Stimulated activated CD4-positive, alpha-beta T cell treated with anti-CD3 and anti-CD28 coated beads, TNF-alpha, amount 100 ng/mL, for 4 hours (primary cell): Measurements from ENCODE around the gene SLC43A1.
"Not testable (repeated sequence)": the region's sequence is repeated elsewhere in the genome, so short reads cannot be mapped to it uniquely, and the experiment has no call there.

ENCODE experiments used
- DNase-seq, 3 experiments: peaks; one replicate each; pipeline ENCODE4 v3.0.0-alpha.2; 2020; ENCODE audit warnings: low read depth in 3 of 3

The SLC43A1 gene

DNA sequence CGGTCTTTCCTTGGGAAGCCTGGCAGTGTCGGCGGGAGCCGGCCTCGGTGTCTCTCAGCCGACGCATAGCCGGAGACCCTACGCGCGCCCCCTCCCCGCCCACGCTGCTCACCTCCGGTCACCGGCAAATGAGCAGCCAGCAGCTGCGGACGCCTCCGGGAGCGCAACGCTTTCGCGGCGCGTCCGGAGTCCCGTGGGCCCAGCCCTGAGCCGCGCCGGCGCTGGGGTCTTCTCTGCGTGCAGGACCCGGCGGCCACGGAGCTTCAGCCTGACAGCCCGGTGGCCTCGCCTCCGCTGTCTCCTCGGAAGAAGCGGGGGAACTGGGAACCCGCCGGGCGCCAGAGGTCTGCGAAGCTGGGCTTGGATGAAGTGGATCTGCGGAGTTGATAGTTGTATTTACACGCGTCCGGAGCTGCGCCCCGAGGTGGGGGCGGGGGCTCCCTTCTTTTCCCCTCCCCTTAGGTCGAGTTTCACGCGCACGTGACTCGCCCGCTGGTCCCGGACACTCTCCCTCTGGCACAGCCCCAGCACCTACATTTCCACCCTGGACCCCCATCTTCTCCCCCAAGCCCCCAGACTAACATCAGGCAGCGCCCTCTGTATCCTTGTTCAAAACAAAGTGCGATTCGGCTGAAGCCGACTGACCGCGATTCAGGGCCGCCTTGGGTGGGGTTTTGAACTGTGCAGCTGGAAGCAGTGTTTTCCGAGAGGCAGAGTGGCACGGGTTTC is at the start of gene SLC43A1:
SLC43A1 (minus strand) TSS at position 371 of the 729 bp plus-strand sequence. CDS start 1,591 bp downstream, outside the sequence.
- DNase-seq, result no peak

DNA sequence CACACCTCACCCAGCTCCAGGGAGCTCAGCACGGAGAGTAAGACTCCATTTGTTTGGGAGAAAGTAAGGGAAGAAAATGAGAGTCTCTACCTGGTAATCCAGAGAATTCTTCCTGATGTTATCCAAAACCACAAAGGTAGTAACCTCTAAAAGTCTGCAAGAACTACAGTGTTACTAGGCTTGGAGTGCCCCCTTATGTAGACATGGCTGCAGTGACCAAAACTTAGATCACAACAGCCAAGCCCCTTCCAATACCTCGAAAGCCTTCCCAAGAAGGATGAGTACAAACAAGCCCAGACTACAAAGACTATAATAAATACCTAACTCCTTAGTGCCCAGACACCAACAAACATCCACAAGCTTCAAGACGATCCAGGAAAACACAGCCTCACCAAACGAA is 47.1 kb upstream of the SLC43A1 start:
- DNase-seq, result no peak

DNA sequence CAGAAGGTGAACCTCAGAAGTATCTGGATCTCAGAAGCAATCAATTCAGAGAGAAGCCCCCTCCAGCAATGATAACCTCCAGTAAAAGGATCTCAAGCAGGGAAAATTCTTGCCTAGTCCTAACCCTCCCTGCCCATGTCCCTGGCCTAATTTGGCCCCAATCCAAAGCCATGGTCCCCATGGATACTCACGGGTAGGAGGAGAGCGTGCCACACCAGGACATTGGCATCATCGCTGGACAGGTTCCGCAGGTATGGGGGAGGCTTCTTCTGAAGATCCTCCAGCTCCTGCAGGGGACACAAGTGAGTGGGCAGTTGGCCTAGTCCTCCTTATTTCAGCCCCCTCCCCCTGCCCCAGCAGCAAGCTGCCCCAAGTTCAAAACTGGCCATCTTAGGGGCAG is 44.6 kb upstream of the SLC43A1 start:
- DNase-seq, result no peak

DNA sequence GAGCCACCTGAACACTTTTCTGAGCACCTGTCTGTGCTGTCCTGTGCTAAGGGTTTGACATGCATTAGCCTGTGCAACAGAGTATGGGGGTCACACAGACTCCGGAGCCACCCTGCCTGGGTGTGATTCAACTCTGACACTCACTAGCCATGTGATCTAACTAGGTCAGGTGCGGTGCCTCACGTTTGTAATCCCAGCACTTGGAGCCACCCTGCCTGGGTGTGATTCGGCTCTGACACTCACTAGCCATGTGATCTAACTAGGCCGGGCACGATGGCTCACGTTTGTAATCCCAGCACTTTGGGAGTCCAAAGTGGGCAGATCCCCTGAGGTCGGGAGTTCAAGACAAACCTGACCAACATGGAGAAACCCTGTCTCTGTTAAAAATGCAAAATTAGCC is 40.5 kb upstream of the SLC43A1 start:
- DNase-seq, result no peak

DNA sequence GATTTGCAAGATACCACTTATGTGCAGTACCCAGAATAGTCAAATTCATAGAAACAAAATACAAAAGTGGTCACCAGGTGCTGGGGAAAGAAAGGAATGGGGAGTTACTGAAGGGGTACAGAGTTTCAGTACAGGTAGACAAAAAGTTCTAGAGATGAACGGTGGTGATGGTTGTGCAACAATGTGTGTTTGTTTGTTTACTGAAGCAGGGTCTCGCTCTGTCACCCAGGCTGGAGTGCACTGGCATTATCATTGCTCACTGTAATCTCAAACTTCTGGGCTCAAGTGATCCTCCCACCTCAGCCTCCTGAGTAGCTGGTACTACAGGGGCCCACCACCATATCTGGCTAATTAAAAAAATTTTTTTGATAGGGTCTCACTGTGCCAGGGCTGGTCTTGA is 39.9 kb upstream of the SLC43A1 start:
- DNase-seq, result no peak

DNA sequence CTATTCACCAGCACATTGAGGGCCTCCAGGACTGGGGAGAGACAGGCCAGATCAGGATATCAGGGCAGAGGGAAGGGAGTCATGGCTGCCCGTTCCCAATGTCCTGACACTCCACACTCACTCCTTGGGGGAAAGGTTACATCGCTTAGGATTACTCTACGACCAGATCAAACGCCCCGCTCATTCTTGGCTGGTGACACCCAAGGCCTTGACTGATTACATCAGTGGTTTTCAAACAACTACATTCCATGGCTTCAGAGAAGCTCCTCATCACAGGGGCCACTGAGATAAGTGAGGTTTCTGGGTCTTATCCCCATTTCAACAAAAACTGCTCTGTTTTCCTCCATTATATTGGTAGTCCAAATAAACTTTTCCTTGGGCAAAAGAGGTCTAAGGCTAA is 37.0 kb upstream of the SLC43A1 start:
- DNase-seq, result no peak

DNA sequence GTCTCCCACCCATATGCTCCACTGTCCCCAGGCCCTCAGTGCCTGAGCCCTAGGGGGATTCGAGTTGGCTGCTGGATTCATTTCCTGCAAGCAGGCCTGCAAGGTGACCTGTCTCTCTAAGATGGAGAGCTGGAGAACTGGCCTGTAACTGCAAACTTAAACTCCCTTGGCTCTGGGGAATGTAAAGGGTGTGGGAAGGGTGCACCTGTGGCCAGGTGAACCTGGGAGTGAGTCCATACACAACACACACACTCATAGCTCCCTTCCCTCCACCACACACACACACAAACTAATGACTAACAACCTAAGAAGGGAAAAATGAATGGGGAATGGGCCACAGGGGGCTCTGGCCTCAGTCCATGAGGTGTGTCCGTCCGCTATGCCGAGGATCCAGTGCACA is 36.4 kb upstream of the SLC43A1 start:
- no peak for DNase-seq

DNA sequence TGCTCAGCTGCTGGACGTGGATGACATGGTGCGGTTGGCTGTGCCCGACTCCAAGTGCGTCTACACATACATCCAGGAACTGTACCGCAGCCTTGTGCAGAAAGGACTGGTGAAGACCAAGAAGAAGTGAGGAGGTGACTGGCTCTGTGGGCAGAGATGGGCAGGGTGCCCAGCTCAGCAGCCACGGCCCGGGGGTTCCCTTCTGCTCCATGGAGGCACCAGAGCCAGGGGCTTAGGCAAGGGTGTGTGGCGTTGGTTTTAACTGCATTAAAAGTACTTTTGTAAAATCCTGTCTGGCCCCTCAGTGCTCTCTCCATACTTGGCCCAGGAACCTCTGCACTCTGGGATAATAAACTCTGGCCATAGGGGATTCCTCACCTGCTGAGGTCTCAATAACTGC is 34.5 kb upstream of the SLC43A1 start:
- DNase-seq, result no peak

DNA sequence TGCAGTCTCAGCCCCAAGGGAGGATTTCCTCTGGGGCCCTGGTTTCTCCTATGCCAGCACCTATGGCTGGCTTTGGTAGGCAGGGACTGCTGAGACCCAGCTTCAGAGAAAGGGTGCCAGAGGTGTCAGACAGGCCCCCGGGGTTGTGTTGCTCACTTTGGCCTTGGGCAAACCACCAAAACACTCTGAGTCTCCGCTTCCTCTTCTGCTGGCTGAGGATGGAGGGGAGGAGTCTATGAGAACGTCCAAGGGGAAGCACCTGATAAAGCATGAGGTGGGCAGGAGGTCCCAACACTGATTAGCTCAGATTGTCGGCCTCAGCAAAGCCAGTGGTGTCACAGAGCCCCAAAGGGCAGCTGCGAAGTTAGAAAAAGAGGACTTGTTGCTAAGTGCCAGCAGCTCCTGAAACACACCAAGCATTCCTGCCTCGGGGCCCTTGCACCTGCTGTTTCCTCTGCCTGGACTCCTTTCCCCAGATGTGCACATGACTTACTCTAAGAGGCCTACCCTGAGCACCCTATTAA is 32.4 kb upstream of the SLC43A1 start:
- DNase-seq, result no peak

DNA sequence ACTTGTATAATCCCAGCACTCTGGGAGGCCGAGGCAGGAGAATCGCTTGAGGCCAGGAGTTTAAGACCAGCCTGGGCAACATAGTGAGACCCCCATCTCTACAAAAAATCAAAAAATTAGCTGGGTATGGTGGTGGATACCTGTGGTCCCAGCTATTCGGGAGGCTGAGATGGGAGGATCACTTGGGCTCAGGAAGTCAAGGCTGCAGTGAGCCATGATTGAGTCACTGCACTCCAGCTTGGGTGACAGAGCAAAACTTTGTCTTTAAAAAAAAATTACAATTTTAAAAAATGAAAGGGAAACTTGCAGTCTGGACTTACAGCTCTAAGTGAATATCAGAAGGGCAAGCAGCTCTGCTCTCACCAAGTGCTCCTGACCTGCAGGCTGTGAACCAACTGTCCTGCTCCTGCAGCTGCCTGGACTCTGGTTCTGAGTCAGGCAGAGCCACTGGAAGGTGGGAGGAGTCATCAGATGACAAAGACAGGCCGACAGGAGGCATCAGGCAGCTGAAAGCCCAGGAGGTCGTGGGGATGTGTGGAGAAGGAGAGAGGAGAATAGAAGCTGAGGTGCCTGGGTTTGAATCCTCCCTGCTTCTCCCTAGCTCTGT is 31.5 kb upstream of the SLC43A1 start:
- DNase-seq, result no peak

DNA sequence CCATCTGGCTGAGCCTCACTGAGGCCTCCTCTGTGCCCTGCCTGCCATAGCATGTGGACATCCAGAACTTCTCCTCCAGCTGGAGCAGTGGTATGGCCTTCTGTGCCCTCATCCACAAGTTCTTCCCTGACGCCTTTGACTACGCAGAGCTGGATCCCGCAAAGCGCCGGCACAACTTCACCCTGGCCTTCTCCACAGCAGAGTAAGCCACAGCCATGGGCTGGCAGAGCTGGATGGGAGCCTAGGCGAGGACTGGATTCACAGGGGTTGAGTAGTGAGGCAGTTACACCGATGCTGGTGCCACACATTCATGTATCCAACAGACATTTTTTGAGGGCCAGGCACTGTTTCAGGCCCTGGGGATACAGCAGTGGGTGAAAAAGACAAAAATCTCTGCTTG is 30.9 kb upstream of the SLC43A1 start:
- DNase-seq, result no peak

DNA sequence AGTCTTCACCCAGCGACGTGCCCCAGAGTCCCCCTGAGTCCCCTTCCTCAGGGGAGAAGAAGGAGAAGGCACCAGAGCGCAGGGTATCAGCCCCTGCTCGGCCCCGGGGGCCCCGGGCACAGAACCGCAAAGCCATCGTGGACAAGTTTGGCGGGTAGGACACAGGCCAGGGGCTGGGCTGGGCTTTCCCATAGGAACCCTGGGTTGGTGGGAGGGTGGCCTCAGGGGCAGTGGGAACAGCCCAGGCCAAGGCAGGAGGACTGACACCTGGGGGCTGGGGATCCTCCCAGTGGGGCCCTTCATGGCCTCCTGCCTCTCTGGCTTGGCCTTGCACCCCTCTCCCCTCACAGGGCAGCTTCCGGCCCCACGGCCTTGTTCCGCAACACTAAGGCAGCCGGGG is 30.4 kb upstream of the SLC43A1 start:
- DNase-seq, result no peak

DNA sequence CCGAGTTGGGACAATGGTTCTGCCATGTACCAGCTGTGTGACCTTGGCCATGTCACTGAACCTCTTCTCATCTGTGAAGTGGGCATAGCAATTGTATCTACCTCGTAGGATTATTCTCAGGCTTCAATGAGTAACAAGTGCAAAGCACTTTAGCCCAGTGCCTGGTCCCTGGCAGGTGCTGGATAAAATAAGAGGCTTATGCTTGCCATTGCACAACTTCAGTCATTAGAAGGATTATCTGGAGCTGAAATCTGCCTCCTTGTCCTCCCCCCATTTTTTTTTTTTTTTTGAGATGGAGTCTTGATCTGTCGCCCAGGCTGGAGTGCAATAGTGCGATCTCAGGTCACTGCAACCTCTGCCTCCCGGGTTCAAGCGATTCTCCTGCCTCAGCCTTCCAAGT is 29.1 kb upstream of the SLC43A1 start:
- no peak for DNase-seq

DNA sequence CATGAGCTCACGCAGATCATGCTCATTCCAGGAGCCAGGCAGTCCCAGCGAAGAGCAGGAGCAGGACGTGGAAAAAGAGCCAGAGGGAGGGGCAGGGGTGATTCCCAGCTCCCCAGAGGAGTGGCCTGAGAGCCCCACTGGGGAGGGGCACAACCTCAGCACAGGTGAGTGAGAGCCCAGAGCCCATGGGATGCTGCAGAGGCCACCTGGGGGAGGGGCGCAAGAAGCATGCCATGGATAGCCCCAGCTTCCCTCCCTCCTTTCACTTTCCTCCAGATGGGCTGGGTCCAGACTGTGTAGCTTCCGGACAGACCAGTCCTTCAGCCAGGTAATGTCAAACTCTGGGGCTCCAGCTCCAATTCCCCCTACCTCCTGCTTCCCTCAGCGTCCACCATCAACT is 28.1 kb upstream of the SLC43A1 start:
- DNase-seq, result no peak

DNA sequence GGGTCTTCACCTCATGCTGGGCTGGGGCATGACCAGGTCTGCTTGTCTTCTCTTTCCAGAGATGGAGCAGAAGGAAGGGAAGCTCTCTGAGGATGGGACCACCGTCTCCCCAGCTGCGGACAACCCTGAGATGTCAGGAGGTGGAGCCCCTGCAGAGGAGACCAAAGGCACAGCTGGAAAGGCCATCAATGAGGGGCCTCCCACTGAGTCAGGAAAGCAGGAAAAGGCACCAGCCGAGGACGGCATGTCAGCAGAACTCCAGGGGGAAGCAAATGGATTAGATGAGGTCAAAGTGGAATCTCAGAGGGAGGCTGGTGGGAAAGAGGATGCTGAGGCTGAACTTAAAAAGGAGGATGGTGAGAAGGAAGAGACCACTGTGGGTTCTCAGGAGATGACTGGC is 27.1 kb upstream of the SLC43A1 start:
- DNase-seq, result no peak

DNA sequence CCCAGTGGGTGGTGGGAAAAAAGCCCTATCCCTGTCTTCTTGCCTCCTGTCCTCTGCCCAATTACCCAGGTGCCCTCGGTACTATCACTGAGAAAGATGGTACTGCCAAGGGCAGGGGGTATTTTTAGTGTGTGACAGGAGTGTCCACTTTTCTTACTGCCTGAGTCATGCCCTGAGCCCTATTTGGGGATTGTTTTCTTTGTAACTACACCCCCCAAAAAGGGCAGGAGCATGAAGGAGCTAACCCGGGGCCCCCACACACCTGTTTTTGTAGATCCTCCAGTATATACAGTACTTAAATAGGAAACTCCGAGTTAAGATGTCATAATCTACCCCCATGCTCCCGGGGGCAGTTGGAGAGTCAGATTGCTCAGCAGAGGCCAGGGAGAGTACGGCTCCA is 25.7 kb upstream of the SLC43A1 start:
- DNase-seq, result no peak

DNA sequence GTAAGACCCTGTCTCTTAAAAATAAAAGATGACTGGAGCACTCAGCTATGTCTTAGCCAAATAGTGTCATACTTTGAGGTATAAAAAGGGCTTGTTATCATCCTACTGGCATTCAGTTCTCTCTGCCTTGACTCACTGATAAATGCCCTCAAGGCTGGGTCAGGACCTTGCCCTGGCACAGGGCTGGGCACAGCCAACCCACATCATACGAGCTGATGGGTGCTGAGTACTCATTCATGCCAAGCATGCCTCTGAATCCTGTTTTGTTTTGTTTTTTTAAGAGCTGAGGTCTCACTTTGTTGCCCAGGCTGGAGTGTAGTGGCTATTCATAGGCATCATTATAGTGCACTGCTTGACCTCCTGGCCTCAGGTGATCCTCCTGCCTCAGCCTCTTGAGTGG is 23.8 kb upstream of the SLC43A1 start:
- no peak for DNase-seq

DNA sequence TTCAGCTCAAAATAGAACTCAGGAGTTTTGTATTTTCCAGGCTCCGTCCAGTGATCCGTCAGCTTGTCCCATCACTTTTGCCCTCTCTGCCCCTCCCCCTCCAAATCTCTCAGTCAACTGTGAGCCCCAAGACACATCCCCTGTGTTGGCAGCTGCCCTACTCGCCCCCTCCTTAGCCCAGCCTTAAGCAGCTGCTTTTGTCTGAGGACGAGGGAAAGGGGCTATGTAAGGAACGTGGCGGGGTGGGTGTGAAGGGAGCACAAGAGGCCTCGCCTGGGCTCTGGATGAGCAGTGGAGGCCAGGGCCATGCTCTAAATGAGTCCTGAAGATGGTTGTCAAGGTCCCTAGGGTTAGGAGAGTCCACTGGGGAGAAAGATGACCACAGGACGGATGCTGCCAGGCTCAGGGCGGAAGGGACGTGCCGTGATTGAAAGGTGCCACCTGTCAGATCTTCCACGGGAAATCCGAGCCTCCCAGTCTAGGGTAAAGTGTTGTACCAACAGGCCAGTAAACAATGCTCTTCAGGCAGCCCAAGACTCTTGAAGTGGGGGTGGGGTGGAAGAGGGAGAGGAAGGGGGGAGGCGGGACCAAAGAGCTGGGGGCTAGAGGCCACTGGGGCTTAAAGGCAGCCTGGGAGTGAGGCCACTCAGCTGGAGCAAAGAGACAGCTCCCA is 21.6 kb upstream of the SLC43A1 start, which contains the start of gene SMTNL1:
SMTNL1 (plus strand) TSS at position 649 of the 673 bp plus-strand sequence. CDS start 5,048 bp downstream, outside the sequence.
- DNase-seq, result no peak

DNA sequence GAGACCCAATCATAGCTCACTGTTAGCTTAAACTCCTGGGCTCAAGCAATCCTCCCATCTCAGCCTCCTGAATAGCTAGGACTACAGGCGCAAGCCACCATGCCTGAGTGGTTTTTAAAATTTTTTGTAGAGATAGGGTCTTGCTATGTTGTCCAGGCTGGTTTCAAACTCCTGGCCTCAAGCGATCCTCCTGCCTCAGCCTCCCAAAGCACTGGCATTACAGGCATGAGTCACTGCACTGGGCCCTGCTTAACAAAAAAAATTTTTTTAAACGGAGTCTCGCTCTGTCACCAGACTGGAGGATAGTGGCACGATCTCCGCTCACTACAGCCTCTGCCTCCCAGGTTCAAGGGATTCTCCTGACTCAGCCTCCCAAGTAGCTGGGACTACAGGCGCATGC is 18.9 kb upstream of the SLC43A1 start:
- not testable (repeated sequence) for DNase-seq

DNA sequence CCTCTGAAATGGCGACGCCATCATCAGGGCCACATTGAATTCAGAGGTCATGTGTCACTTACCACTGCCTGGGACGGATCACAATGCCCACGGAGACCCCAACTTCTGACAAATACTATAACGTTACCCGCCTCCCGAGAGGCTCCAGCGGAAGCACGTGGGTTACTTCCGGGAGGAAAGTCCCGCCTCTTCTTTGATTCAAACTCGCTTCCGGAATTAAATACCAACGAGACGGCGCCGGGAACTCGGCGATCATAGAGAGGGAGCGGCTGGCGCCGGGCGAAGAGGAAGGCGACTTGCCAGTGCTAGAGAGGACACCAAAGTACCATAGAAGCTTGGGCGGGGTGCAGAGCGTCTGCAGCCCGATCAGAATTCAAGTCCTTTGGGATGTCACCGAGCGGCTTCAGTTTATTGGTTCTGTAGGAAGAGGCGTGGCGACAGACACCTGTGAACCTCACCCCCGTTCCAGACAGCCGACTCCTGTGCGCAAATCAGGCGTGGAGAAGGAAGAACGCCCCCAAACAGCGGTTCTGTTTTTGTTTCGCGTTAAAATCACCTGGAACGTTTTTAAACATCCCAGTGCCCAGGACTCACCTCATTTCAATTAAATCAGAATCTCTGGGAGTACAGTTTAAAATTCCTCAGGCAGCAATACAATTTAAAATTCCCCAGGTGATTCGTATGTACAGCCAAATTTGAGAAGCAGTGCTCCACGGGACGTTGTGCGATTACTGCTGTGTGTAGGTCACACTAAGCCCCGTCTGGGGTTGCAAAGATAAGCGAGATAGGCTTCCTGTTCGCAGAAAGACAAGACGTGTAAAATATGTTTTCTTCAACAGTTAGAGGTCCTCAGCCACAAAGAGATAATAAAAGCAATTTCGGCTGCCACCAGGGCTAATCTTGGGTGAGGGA is 15.3 kb upstream of the SLC43A1 start, which contains the start of gene TIMM10:
TIMM10 (minus strand) TSS at position 159 of the 912 bp plus-strand sequence. CDS start 565 bp downstream, outside the sequence.
- peak; percentile 67 to 90 (median 88) for DNase-seq

DNA sequence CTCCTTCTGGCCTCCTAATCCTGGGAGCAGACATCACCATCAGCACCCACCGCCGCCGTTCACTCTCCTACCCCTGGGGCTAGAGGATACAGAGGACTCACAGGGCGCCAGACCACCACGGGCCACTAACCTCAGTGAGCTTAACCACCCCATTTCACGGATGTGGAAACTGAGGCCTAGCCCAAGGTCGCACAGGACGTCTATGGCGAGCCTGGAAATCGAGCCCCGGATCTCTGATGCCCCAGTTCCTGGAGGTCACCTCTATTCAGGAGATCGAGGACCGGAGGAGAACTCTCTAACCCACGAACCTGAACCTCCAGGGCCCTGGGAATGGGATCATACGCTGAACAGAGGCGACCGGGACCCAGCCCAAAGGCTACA is 14.7 kb upstream of the SLC43A1 start:
- no peak for DNase-seq

DNA sequence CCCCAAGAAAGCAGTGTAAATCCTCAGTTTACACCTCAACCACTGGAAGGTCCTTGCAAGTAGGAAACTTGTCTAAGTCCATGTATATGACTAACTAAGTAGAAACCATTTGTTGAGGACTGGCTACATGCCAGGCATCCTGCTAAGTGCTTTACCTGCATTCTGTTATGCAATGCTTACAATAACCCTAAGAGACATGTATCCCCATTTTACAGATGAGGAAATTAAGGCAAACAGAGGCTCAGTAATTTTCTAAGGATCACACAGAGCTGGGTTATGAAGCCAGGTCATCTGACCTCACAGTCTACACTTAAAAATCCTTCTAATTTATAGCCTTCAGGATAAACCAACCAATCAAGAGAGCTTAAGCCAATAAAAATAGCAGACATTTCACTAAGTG is 13.5 kb upstream of the SLC43A1 start:
- no peak for DNase-seq
